NB4 (cell line): ENCODE measurements around the gene GGN.

Experiments
- DNase-seq: peaks from one replicate; pipeline ENCODE4 v3.0.0; 2010; ENCODE audit warnings: low read depth
- H3K4me3 ChIP-seq: one replicate; pipeline ENCODE4 v1.5.1; 2011; ENCODE audit warnings: mild to moderate bottlenecking, low read depth, low read length, moderate library complexity
- MYC ChIP-seq: IDR thresholded peaks from 2 replicates; pipeline ENCODE4 v1.6.1; 2011; ENCODE audit warnings: low read depth, low read length
- POLR2A ChIP-seq: IDR thresholded peaks from 2 replicates; pipeline ENCODE4 v1.6.1; 2011; ENCODE audit warnings: mild to moderate bottlenecking; ENCODE audit not compliant: insufficient read length; ENCODE audit errors: extremely low read depth
- TF ChIP-seq, protein P1 (sequence below): IDR thresholded peaks from 2 replicates; pipeline ENCODE4 v1.6.1; 2011; ENCODE audit warnings: low read depth, low read length
- TF ChIP-seq, protein P2 (sequence below): IDR thresholded peaks from one replicate; pipeline ENCODE4 v1.5.1; 2012; ENCODE audit warnings: low read depth, low read length

The GGN gene

DNA sequence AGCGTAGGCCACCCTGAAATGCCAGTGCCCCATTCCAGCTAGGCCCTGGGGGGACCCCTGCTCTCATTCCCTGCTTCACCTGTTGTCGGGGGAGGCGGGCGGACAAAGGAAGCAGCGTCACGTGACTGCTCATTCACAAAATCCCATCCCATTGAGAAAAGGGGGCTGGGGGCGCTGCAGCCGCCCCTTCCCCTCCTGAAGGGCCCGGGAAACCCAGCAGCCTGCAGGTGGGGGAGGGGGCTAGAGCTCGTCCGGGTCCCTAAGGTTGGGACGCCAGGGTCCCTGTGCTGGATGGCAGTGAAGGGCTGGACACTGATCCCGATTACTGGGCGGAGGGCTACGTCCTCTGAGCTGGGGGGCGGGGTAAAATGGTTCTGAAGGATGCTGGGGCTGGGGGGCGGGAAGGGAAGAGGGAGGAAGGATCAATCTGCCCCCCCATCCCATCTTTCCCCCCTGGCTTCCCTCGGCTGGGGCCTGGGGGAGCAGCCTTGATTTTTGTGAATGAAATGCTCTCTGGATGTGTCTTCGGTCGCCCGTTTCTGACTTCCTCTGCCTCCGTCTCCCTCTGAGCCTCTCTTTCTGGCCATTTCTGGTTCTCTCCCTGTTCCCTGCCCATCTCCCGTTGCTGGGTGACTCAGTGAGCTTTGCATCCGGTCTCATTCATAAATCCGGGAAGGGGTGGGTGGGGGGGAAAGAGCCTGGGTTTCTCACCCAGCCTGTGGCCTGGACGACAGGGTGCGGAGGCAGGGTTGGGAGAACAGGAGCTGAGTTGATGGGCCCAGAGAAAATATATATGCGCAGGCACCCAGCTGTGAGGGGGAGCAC lies 1.5 kb upstream of the GGN start:
- no peak overlapping the region for H3K4me3 ChIP-seq
- DNase-seq = no peak
- TF ChIP-seq, protein P1, sequence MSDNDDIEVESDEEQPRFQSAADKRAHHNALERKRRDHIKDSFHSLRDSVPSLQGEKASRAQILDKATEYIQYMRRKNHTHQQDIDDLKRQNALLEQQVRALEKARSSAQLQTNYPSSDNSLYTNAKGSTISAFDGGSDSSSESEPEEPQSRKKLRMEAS = no peak
- TF ChIP-seq, protein P2, sequence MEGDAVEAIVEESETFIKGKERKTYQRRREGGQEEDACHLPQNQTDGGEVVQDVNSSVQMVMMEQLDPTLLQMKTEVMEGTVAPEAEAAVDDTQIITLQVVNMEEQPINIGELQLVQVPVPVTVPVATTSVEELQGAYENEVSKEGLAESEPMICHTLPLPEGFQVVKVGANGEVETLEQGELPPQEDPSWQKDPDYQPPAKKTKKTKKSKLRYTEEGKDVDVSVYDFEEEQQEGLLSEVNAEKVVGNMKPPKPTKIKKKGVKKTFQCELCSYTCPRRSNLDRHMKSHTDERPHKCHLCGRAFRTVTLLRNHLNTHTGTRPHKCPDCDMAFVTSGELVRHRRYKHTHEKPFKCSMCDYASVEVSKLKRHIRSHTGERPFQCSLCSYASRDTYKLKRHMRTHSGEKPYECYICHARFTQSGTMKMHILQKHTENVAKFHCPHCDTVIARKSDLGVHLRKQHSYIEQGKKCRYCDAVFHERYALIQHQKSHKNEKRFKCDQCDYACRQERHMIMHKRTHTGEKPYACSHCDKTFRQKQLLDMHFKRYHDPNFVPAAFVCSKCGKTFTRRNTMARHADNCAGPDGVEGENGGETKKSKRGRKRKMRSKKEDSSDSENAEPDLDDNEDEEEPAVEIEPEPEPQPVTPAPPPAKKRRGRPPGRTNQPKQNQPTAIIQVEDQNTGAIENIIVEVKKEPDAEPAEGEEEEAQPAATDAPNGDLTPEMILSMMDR = no peak
- no peak for TF ChIP-seq MYC
- no peak for TF ChIP-seq POLR2A

DNA sequence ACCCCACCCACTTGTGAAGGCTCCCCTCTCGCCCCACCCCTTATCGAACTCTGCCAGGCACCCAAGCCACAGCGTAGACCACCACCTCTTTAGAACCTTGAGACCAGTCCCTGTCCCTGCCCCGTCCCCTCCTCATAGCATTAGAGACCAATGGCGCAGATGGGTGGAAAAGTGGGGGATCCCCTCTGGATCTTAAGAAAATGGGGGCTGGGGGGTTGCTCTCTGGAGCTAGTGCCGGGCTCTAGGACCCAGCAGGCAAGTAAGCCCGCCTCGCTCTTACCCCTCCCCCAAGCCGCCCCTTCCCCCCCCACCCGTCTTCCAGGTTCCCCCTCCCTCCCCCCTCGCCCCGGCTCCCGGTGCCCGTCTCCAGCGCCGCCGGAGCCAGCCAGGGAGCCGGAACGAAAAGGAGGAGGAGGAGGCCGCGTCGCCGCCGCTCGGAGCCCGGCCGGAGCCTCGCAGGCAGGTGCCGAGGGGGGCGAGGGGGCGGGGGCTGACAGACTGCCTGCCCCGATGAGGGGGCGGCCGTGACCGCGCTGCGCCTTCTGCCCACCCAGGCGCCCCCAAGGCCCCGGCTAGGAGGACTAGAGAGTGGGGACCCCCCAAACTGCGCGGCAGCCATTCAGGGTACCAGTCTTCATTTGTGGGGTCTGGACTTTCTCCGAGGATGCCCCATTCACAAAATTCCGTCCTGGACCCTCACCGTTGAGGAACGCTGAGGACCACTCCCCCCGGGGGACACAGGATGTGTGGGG lies 691 bp upstream of the GGN start, which contains the start of gene SPRED3:
Gene SPRED3 (plus strand): TSS at position 349 of the 752 bp plus-strand sequence. CDS start 1,606 bp downstream, outside the sequence.
- H3K4me3 ChIP-seq = no peak within 1 kb of the TSS
- TF ChIP-seq MYC = no peak
- TF ChIP-seq, protein P1 = no peak
- TF ChIP-seq POLR2A = no peak
- TF ChIP-seq, protein P2 = no peak
- no peak for DNase-seq

DNA sequence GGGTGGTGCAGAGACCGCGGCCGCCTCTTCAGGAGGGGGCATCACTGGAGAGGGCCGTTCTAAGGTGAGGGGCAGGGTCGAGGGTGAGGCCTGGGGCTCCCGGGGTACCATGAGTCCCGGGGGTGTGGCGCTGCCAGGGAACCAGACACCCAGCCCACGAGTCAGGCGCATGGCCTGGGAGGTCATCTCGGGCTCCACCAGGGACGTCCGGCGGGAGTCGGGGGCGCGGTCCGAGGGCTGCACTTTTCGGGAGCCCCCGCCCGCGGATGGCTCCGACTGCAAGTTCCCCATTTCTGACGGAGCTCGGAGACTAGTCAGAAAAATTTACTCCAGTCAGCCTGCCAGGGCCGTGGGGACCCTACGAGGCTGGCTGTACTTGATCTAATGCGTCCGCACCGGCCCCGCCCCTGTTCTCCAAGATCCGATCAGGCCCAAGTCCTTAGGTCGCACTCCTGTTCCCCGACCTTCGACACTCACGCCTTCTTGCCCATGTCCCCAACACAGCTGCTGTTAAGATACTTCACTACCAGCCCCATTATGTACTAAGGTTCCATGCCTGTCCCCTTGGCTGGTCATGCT lies 774 bp downstream of the GGN start:
- TF ChIP-seq, protein P2 = no peak
- no peak for TF ChIP-seq MYC
- TF ChIP-seq, protein P1 = no peak
- no peak for TF ChIP-seq POLR2A
- DNase-seq = peak; percentile 39
- H3K4me3 ChIP-seq = no peak overlapping the region

DNA sequence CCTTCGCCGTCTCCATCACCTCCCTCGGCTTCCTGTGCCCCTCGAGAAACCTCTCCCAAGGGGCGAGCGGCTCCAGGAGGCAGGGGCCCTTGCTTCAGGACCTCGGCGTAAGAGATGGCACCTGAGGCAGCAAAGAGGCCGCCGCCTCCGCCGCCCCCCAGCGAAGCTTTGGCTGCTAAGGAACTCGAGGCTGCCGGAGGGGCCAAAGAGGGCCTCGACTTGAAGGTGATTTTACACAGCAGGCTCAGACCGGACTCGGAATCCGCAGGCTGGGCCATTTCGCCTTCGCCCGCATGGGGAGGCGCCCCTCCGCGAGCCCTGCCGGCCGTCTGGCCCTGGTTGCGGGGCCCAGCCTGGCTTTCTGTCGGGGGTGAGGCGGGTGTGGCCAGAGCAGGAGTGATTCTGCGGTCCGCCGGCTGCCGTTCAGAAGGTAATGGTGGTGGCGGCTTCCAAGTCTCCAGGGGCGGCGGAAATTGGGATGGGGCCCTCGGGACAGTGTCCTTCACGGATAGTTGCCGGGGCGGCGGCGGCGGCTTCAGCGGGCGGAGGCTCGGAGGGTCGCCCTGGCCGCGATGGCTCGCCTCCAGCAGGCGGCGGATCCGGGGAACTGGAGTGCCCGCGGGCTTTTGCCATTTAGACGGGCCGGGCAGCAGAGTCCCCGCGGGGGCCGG lies 1.4 kb downstream of the GGN start:
- no peak for DNase-seq

More for the DNA sequence above, 1.4 kb downstream of the GGN start:
- no peak overlapping the region for H3K4me3 ChIP-seq
- TF ChIP-seq, protein P2 = no peak
- no peak for TF ChIP-seq MYC
- TF ChIP-seq, protein P1 = no peak
- no peak for TF ChIP-seq POLR2A
